Upper lobe of right lung (tissue), 1 donor: ENCODE results near the gene PCMTD2. TPM values are rescaled to one million over a fixed set of nuclear protein-coding genes. Genes with fewer than 3 reads are reported as not detected.

Source experiments
- ATAC-seq: fragments of 200-7000 bp; cut with Tn5 transposase; one replicate; pipeline ENCODE4 v1.9.1; 2020; ENCODE audit warnings: mild to moderate bottlenecking, moderate library complexity
- DNase-seq: peaks from one replicate; pipeline ENCODE4 v3.0.0-alpha.2; 2020
- H3K27ac ChIP-seq: fragments of 200-600 bp; one replicate; pipeline ENCODE4 v1.8.0; 2022
- H3K27me3 ChIP-seq: fragments of 200-600 bp; one replicate; pipeline ENCODE4 v1.8.0; 2022; ENCODE audit warnings: mild to moderate bottlenecking
- H3K36me3 ChIP-seq: fragments of 200-600 bp; one replicate; pipeline ENCODE4 v1.8.0; 2022
- H3K4me1 ChIP-seq: fragments of 200-600 bp; one replicate; pipeline ENCODE4 v1.8.0; 2022
- H3K4me3 ChIP-seq: fragments of 200-600 bp; one replicate; pipeline ENCODE4 v1.8.0; 2022; ENCODE audit warnings: mild to moderate bottlenecking
- H3K9me3 ChIP-seq: fragments of 200-600 bp; one replicate; pipeline ENCODE4 v1.8.0; 2022
- intact Hi-C: fragments of 100-400 bp; cut with DNase I; formaldehyde crosslinking; loops from one replicate; pipeline ENCODE4 v1.11.0; 2022
- total RNA-seq: library from RNA; stranded (reverse); fragmentation: NEBNext Ultra II Directional; extraction: Animal tissue kit (Norgen Biotek cat#: 25700); gene quantifications from one replicate; pipeline ENCODE4 v1.2.1, GENCODE V29; 2021
- TF ChIP-seq, protein P1 (sequence below): fragments of 200-600 bp; IDR thresholded peaks from one replicate; pipeline ENCODE4 v1.8.0; 2022; ENCODE audit warnings: antibody characterized with exemption
- donor health status: DM: no; HTN: yes; CAD: no; lungs with severe emphysema.

PCMTD2 gene
- total RNA-seq, 1 donor from 2014 or later = 58.8 TPM

GRCh38 chr20:64229507-64230061, 26.0 kb upstream of the PCMTD2 start:
- TF ChIP-seq, protein P1, sequence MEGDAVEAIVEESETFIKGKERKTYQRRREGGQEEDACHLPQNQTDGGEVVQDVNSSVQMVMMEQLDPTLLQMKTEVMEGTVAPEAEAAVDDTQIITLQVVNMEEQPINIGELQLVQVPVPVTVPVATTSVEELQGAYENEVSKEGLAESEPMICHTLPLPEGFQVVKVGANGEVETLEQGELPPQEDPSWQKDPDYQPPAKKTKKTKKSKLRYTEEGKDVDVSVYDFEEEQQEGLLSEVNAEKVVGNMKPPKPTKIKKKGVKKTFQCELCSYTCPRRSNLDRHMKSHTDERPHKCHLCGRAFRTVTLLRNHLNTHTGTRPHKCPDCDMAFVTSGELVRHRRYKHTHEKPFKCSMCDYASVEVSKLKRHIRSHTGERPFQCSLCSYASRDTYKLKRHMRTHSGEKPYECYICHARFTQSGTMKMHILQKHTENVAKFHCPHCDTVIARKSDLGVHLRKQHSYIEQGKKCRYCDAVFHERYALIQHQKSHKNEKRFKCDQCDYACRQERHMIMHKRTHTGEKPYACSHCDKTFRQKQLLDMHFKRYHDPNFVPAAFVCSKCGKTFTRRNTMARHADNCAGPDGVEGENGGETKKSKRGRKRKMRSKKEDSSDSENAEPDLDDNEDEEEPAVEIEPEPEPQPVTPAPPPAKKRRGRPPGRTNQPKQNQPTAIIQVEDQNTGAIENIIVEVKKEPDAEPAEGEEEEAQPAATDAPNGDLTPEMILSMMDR = no peak
- Histone ChIP-seq H3K4me1 (peaks cover 3% of the 10 kb centered on the region), H3K9me3 (no peaks in the 10 kb centered on the region), H3K27ac (no peak overlapping the region), H3K27me3 (no peaks in the 10 kb centered on the region), H3K4me3 (no peak overlapping the region), H3K36me3 (no peaks in the 10 kb centered on the region)
- ATAC-seq = no peak
- no peak for DNase-seq
- intact Hi-C loops = no loop called here

GRCh38 chr20:64230461-64231145, 24.9 kb upstream of the PCMTD2 start:
- H3K36me3 ChIP-seq = no peaks in the 10 kb centered on the region
- no peak for DNase-seq
- no peaks in the 10 kb centered on the region for H3K9me3 ChIP-seq
- TF ChIP-seq, protein P1 = no peak
- intact Hi-C loops = no loop called here
- H3K27me3 ChIP-seq = no peaks in the 10 kb centered on the region
- no peak overlapping the region for H3K4me3 ChIP-seq
- ATAC-seq = no peak
- no peak overlapping the region for H3K27ac ChIP-seq
- H3K4me1 ChIP-seq = no peaks in the 10 kb centered on the region

- H3K4me1 ChIP-seq = no peaks in the 10 kb centered on the region
- no peaks in the 10 kb centered on the region for H3K9me3 ChIP-seq
- TF ChIP-seq, protein P1 = no peak
- no peak overlapping the region for H3K27ac ChIP-seq
- no peaks in the 10 kb centered on the region for H3K27me3 ChIP-seq
- no peak overlapping the region for H3K4me3 ChIP-seq
- intact Hi-C loops = no loop called here
- DNase-seq (no peak), ATAC-seq (no peak)
- no peaks in the 10 kb centered on the region for H3K36me3 ChIP-seq
Observed at GRCh38 chr20:64231621-64232550, 23.7 kb upstream of the PCMTD2 start.

DNA sequence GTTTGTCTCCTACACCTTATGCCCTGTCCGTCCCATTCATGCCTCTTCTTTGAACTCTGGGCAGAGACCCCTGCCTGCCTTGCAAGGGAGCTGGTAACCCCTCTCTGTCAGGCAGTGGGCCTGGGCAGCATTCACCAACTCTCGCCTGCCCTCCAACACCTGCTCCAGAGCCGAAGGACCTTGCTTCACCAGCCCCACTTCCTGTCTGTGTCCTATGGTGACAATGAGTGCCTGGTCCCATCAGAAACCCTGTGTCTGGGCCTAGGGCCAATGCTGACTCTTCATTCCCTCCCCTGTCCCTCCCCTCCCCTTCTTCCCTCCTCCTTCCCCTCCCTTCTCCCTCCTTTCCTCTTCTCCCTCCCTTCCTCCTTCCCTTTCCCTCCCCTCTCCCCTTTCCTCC, 22.8 kb upstream of the PCMTD2 start:
- intact Hi-C loops = no loop called here
- TF ChIP-seq, protein P1 = no peak
- DNase-seq (peak; percentile 30), ATAC-seq (peak; percentile 6)
- no peak overlapping the region for H3K27ac ChIP-seq
- H3K4me3 ChIP-seq = no peak overlapping the region
- no peaks in the 10 kb centered on the region for H3K4me1 ChIP-seq
- H3K27me3 ChIP-seq = no peaks in the 10 kb centered on the region
- no peaks in the 10 kb centered on the region for H3K36me3 ChIP-seq
- H3K9me3 ChIP-seq = no peaks in the 10 kb centered on the region

- Histone ChIP-seq H3K4me1 (no peaks in the 10 kb centered on the region), H3K9me3 (no peaks in the 10 kb centered on the region), H3K4me3 (no peak overlapping the region), H3K36me3 (no peaks in the 10 kb centered on the region), H3K27me3 (no peaks in the 10 kb centered on the region), H3K27ac (no peak overlapping the region)
- intact Hi-C loops = no loop called here
- peak; percentile 51 for DNase-seq
- ATAC-seq = peak; percentile 33
- TF ChIP-seq, protein P1 = no peak
Observed at GRCh38 chr20:64233725-64234124, 21.8 kb upstream of the PCMTD2 start.
